NT2/D1 (cell line): ENCODE data around the gene CORO2A.

Source experiments
- DNase-seq: peaks from one replicate; pipeline ENCODE4 v3.0.0-alpha.2; 2011; ENCODE audit warnings: low read depth, low spot score
- H3K27me3 ChIP-seq: 2 replicates; pipeline ENCODE4 v1.6.0; 2011; ENCODE audit warnings: mild to moderate bottlenecking; ENCODE audit not compliant: insufficient read length, insufficient read depth
- H3K36me3 ChIP-seq: 2 replicates; pipeline ENCODE4 v1.6.1; 2011; ENCODE audit warnings: mild to moderate bottlenecking, low read length, mixed read lengths; ENCODE audit not compliant: insufficient read depth, insufficient read length
- H3K4me1 ChIP-seq: 2 replicates; pipeline ENCODE4 v1.5.1; 2011; ENCODE audit not compliant: insufficient read depth, insufficient read length
- H3K4me3 ChIP-seq: 2 replicates; pipeline ENCODE4 v1.5.1; 2011; ENCODE audit warnings: low read depth; ENCODE audit not compliant: insufficient read length
- H3K9ac ChIP-seq: 2 replicates; pipeline ENCODE4 v1.6.0; 2011; ENCODE audit warnings: low read depth; ENCODE audit not compliant: insufficient read length
- H3K9me3 ChIP-seq: 2 replicates; pipeline ENCODE4 v1.5.1; 2011; ENCODE audit warnings: mild to moderate bottlenecking, low read length; ENCODE audit not compliant: insufficient read depth
- SUZ12 ChIP-seq: IDR thresholded peaks from 2 replicates; pipeline ENCODE4 v1.6.1; 2011; ENCODE audit not compliant: insufficient read length, insufficient read depth; ENCODE audit errors: extremely low read depth
- YY1 ChIP-seq: IDR thresholded peaks from 2 replicates; pipeline ENCODE4 v1.6.1; 2011; ENCODE audit not compliant: insufficient read length, insufficient read depth
- ZNF274 ChIP-seq: IDR thresholded peaks from 2 replicates; pipeline ENCODE4 v1.6.1; 2011; ENCODE audit warnings: mild to moderate bottlenecking, low read depth, low read length

The CORO2A gene

GRCh38 chr9:98209530-98209929, 17.1 kb upstream of the CORO2A start:
- Histone ChIP-seq H3K4me1 (peaks cover 5% of the 10 kb centered on the region), H3K9me3 (no peaks in the 10 kb centered on the region), H3K9ac (no peak overlapping the region), H3K27me3 (peaks cover 3% of the 10 kb centered on the region), H3K36me3 (peaks cover 50% of the 10 kb centered on the region), H3K4me3 (no peak overlapping the region)
- TF ChIP-seq SUZ12 (no peak), ZNF274 (no peak), YY1 (no peak)
- no peak for DNase-seq

GRCh38 chr9:98208635-98209034, 16.2 kb upstream of the CORO2A start:
- DNase-seq, result no peak
- Histone ChIP-seq H3K27me3 (peaks cover 3% of the 10 kb centered on the region), H3K9ac (no peak overlapping the region), H3K36me3 (peaks cover 48% of the 10 kb centered on the region), H3K4me3 (no peak overlapping the region), H3K9me3 (no peaks in the 10 kb centered on the region), H3K4me1 (peaks cover 5% of the 10 kb centered on the region)
- TF ChIP-seq SUZ12 (no peak), ZNF274 (no peak), YY1 (no peak)

GRCh38 chr9:98207606-98208005, 15.2 kb upstream of the CORO2A start:
- TF ChIP-seq ZNF274, result no peak
- no peak for TF ChIP-seq SUZ12
- no peak for TF ChIP-seq YY1
- Histone ChIP-seq H3K36me3 (peaks cover 49% of the 10 kb centered on the region), H3K9ac (no peak overlapping the region), H3K27me3 (peaks cover 3% of the 10 kb centered on the region), H3K9me3 (no peaks in the 10 kb centered on the region), H3K4me1 (peaks cover 5% of the 10 kb centered on the region), H3K4me3 (no peak overlapping the region)
- no peak for DNase-seq

DNA sequence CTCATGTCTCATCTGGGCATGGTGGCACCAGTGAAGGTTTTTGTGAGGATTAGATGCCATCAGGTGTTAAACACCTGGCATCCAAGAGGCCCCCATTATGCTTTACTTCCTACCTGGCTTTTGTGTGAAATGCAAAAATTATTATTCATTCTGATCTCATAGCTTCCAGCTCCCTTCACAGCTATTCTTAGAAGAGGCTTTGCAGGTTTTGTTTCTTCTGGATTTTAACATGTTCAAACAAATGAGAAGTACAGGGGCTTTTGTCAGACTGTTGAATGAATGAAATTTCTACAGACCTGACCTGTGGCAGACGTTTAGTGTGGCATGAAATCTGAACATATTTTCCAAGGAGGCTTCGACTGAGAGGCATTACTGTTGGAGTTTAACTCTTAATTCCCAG, 14.3 kb upstream of the CORO2A start:
- Histone ChIP-seq H3K27me3 (peaks cover 3% of the 10 kb centered on the region), H3K36me3 (peaks cover 52% of the 10 kb centered on the region), H3K9me3 (no peaks in the 10 kb centered on the region), H3K9ac (no peak overlapping the region), H3K4me1 (peaks cover 5% of the 10 kb centered on the region), H3K4me3 (no peak overlapping the region)
- TF ChIP-seq YY1, result no peak
- no peak for TF ChIP-seq SUZ12
- no peak for TF ChIP-seq ZNF274
- DNase-seq, result no peak

DNA sequence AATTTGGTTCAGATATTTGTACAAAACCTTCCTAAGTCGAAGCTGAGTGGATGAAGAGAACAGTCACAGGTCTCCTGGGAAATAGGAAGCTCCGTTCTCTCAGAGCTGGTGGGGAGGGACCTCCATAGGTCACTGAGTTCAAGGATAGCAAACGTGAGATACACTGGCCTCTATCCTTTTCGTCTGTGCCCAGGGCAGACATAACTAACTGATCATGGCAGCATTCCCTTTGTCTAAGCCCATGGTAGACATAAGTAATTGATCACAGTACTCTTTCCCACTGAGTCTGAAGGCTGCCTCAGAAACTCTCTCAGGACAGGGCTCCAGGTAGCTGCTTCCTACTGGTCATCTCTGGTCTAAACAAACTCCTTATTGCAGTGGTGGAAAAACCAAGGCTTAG, 12.3 kb upstream of the CORO2A start:
- Histone ChIP-seq H3K27me3 (peaks cover 3% of the 10 kb centered on the region), H3K36me3 (peaks cover 37% of the 10 kb centered on the region), H3K4me3 (no peak overlapping the region), H3K4me1 (peaks cover 9% of the 10 kb centered on the region), H3K9ac (no peak overlapping the region), H3K9me3 (no peaks in the 10 kb centered on the region)
- TF ChIP-seq SUZ12, result no peak
- TF ChIP-seq ZNF274, result no peak
- no peak for TF ChIP-seq YY1
- DNase-seq, result no peak

- peaks cover 17% of the 10 kb centered on the region for H3K4me1 ChIP-seq
- DNase-seq, result no peak
- H3K27me3 ChIP-seq, result peaks cover 3% of the 10 kb centered on the region
- TF ChIP-seq YY1 (no peak), ZNF274 (no peak), SUZ12 (no peak)
- H3K36me3 ChIP-seq, result peaks cover 32% of the 10 kb centered on the region
- H3K9me3 ChIP-seq, result no peaks in the 10 kb centered on the region
- no peak overlapping the region for H3K9ac ChIP-seq
- no peak overlapping the region for H3K4me3 ChIP-seq
Observed at GRCh38 chr9:98203153-98203552, 10.7 kb upstream of the CORO2A start.

DNA sequence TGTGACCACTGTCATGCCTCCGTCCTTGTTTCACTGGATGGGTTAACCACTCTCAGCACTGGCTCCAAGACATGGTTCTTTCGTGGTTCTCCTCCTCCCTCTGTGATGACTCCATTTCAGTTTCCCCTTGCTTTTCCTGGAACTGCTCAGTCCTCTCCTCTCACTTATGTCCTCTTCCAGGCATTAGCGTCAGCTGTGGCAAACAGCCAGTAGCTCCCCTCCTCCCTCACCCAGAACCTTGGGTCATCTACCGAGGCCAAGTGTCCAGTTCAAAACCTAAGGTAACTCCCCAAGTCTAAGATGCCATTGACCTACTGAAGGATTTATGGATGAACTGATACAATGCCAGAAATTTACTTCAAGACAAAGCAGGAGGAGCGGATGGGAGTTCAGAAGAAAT, 9.8 kb upstream of the CORO2A start:
- Histone ChIP-seq H3K9me3 (no peaks in the 10 kb centered on the region), H3K4me1 (peaks cover 15% of the 10 kb centered on the region), H3K9ac (no peak overlapping the region), H3K4me3 (no peak overlapping the region), H3K27me3 (peaks cover 3% of the 10 kb centered on the region), H3K36me3 (peaks cover 28% of the 10 kb centered on the region)
- no peak for DNase-seq
- TF ChIP-seq ZNF274 (no peak), YY1 (no peak), SUZ12 (no peak)

GRCh38 chr9:98201749-98202148, 9.3 kb upstream of the CORO2A start:
- Histone ChIP-seq H3K9ac (no peak overlapping the region), H3K4me3 (no peak overlapping the region), H3K9me3 (no peaks in the 10 kb centered on the region), H3K27me3 (peaks cover 3% of the 10 kb centered on the region), H3K4me1 (peaks cover 15% of the 10 kb centered on the region), H3K36me3 (peaks cover 28% of the 10 kb centered on the region)
- TF ChIP-seq SUZ12 (no peak), ZNF274 (no peak)
- DNase-seq, result no peak
